Dendritic cell treated with granulocyte-macrophage colony-stimulating factor and Interleukin-4, amounts not matched to agents 40 ng/mL and 50 ng/mL, for 4 days (primary cell): Measurements from ENCODE around the gene PPFIBP2.
A peak's percentile ranks its signal among the peaks of the same experiment; 100 is the strongest.

Source experiments
- H3K27ac Mint-ChIP-seq: one replicate; pipeline ENCODE4 v1.8.0; 2022; ENCODE audit warnings: mild to moderate bottlenecking, mixed read lengths
- H3K27me3 Mint-ChIP-seq: one replicate; pipeline ENCODE4 v1.8.0; 2022; ENCODE audit warnings: mild to moderate bottlenecking, mixed read lengths
- H3K36me3 Mint-ChIP-seq: one replicate; pipeline ENCODE4 v1.8.0; 2022; ENCODE audit warnings: low read depth, mixed read lengths
- H3K4me1 Mint-ChIP-seq: one replicate; pipeline ENCODE4 v1.8.0; 2022; ENCODE audit warnings: low read depth, mixed read lengths
- H3K4me3 Mint-ChIP-seq: one replicate; pipeline ENCODE4 v1.8.0; 2022; ENCODE audit warnings: mild to moderate bottlenecking, moderate library complexity, mixed read lengths
- H3K9me3 Mint-ChIP-seq: one replicate; pipeline ENCODE4 v1.8.0; 2022; ENCODE audit warnings: mixed read lengths
- intact Hi-C: fragments of 100-400 bp; cut with micrococcal nuclease; formaldehyde crosslinking; loops from one replicate; pipeline ENCODE4 v1.15.0; 2022

Gene PPFIBP2

GRCh38 chr11:7538466-7539454 lies 25.0 kb downstream of the PPFIBP2 start:
- peak overlapping the region; percentile 13 for H3K27ac Mint-ChIP-seq

DNA sequence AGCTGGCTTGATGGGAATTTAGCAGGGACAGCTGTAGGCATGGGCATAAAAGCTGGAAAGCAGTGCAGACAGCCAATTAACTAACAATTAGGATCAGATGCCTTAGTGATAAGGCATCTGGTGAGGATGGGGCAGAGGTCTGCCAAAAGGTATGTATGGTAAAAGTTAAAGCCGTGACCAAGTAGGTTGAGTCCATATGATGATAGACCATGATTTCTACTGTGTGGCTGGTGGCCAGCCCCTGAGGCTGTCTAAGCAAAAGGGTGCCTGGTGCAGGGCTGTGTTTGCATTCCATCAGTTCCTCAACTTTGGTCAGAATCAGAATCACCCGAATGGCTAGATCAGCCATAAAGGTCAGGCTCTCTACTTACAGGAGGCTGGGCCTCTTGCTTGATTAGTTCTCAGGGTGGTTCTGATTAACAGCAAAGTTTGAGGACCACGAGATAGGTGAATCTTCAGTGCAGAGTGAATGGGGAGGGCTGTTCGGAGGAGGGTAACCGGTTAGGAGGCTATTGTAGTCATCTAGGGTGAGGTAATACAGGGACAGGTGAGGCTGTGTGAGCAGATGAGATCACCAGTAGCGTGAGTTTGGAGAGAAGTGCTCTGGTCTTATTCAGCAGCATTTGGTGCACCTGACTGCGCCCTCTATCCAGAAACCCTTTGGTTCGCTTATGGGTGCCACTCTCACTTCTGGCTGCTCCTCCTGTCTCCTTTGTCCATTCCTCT lies 27.2 kb downstream of the PPFIBP2 start:
- Mint-ChIP-seq H3K27ac (no peak overlapping the region), H3K9me3 (no peaks in the 10 kb centered on the region), H3K36me3 (peaks cover 89% of the 10 kb centered on the region), H3K4me1 (peaks cover 74% of the 10 kb centered on the region), H3K4me3 (no peak overlapping the region), H3K27me3 (peaks cover 1% of the 10 kb centered on the region)
- intact Hi-C loops = no loop called here

More at GRCh38 chr11:7538466-7539454, 25.0 kb downstream of the PPFIBP2 start:
- peaks cover 83% of the 10 kb centered on the region for H3K4me1 Mint-ChIP-seq
- peaks cover 96% of the 10 kb centered on the region for H3K36me3 Mint-ChIP-seq
- H3K9me3 Mint-ChIP-seq = no peaks in the 10 kb centered on the region
- peaks cover 1% of the 10 kb centered on the region for H3K27me3 Mint-ChIP-seq
- intact Hi-C loops = no loop called here
- no peak overlapping the region for H3K4me3 Mint-ChIP-seq

DNA sequence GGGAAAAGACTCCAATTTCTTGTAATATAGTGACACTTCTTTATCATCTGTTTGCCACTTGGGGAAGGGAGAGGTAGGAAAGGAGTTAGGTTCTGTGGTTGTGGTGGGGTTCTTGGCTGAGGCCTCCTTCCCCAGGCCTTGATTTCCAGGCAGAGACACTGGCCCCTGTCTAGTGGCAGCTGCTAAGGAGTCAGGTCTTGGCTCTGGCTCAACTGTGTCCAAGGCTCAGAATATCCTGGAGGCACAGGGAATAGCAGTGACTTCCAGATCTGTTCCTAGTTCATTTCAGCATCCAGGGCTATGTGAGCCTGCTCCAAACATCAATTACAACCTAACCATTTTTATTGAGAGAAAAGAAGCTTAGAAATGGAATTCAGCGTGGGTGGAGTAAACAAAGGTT lies 29.5 kb downstream of the PPFIBP2 start:
- H3K27me3 Mint-ChIP-seq = peaks cover 1% of the 10 kb centered on the region
- peaks cover 77% of the 10 kb centered on the region for H3K4me1 Mint-ChIP-seq
- H3K4me3 Mint-ChIP-seq = no peak overlapping the region
- H3K9me3 Mint-ChIP-seq = no peaks in the 10 kb centered on the region
- H3K36me3 Mint-ChIP-seq = peaks cover 89% of the 10 kb centered on the region
- H3K27ac Mint-ChIP-seq = no peak overlapping the region
- intact Hi-C loops = no loop called here

- Mint-ChIP-seq H3K36me3 (peaks cover 89% of the 10 kb centered on the region), H3K27me3 (peaks cover 1% of the 10 kb centered on the region), H3K27ac (no peak overlapping the region), H3K4me1 (peaks cover 79% of the 10 kb centered on the region), H3K4me3 (no peak overlapping the region), H3K9me3 (no peaks in the 10 kb centered on the region)
- intact Hi-C loops = no loop called here
Observed at GRCh38 chr11:7544021-7544420, 30.2 kb downstream of the PPFIBP2 start.

DNA sequence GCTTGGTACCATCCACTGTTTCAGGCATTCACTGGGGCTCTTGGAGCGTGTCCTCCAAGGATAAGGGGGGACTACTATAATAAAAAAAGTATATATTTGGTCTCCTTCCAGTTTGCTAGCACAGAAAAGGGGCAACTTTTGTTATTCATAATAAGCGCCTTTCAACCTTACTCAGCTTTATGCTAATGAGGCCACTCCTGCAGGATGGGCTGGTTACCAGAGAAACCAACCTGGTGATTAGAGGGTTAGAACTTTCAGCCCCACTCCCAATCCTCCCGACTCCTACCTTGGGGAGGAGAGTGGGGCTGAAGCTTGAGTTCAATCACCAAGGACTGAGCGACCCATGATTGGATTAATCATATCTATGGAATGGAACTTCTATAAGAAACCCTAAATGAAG lies 31.8 kb downstream of the PPFIBP2 start:
- Mint-ChIP-seq H3K27me3 (no peaks in the 10 kb centered on the region), H3K4me1 (peaks cover 72% of the 10 kb centered on the region), H3K36me3 (peaks cover 89% of the 10 kb centered on the region), H3K27ac (no peak overlapping the region), H3K9me3 (no peaks in the 10 kb centered on the region), H3K4me3 (no peak overlapping the region)
- intact Hi-C loops = no loop called here

DNA sequence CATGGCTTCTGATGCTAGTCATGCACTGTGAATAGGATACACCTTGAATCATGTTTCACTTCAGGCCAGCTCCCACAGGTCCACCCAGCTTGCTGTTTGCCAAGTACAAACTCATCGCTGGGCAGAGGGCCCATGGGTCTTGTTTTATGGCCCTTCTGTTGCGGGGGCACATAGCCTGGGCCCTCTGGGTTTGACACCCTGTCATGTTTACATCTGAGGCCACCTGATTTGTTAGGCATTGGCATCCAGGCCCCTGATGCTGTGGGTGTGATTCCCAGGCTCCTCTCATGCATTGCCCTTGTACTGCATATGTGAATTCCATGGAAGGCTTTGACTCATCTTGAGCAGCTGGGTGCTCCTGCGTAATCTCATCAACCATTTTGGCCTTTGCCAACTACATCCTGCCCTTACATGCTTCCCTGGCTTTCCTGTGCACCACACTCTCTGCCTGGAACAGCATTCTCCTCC lies 32.6 kb downstream of the PPFIBP2 start:
- no peak overlapping the region for H3K27ac Mint-ChIP-seq
- H3K4me3 Mint-ChIP-seq = no peak overlapping the region
- intact Hi-C loops = no loop called here
- peaks cover 72% of the 10 kb centered on the region for H3K4me1 Mint-ChIP-seq
- no peaks in the 10 kb centered on the region for H3K9me3 Mint-ChIP-seq
- H3K36me3 Mint-ChIP-seq = peaks cover 89% of the 10 kb centered on the region
- H3K27me3 Mint-ChIP-seq = no peaks in the 10 kb centered on the region

DNA sequence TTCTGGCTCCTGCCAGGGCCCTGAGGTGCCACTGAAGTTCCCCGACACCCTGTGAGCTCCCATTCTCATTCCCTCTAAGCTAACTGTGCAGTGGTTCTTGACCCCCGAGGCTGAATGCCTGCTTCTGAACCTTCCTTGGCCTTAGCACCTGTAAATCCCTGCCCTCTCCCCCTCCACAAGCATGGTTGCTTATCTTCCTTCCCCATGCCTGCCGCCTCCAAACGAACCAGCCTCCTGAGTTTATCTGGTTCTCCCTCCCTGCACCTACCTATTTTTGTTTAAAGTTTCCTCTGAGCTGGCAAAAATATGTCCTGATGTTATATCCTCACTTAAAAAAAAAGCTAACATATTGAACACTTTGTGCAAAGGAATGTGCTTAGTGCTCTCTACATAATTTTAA lies 33.9 kb downstream of the PPFIBP2 start:
- Mint-ChIP-seq H3K27me3 (no peaks in the 10 kb centered on the region), H3K36me3 (peaks cover 92% of the 10 kb centered on the region), H3K9me3 (no peaks in the 10 kb centered on the region), H3K4me1 (peaks cover 70% of the 10 kb centered on the region), H3K27ac (no peak overlapping the region), H3K4me3 (no peak overlapping the region)
- intact Hi-C loops = no loop called here

GRCh38 chr11:7548659-7549274 lies 35.0 kb downstream of the PPFIBP2 start:
- Mint-ChIP-seq H3K27ac (no peak overlapping the region), H3K9me3 (no peaks in the 10 kb centered on the region), H3K4me1 (peaks cover 72% of the 10 kb centered on the region), H3K27me3 (no peaks in the 10 kb centered on the region), H3K4me3 (no peak overlapping the region), H3K36me3 (peaks cover 89% of the 10 kb centered on the region)
- intact Hi-C loops = no loop called here

- no peaks in the 10 kb centered on the region for H3K9me3 Mint-ChIP-seq
- no peak overlapping the region for H3K27ac Mint-ChIP-seq
Observed at GRCh38 chr11:7549681-7550080, 35.9 kb downstream of the PPFIBP2 start.

GRCh38 chr11:7551571-7551970 lies 37.8 kb downstream of the PPFIBP2 start:
- intact Hi-C loops = loop anchor here (5.0 kb wide), 1 partner anchor 39 kb away; the partner anchor contains the start of gene PPFIBP2
- peaks cover 92% of the 10 kb centered on the region for H3K36me3 Mint-ChIP-seq
- no peak overlapping the region for H3K27ac Mint-ChIP-seq
- H3K27me3 Mint-ChIP-seq = no peaks in the 10 kb centered on the region
- H3K4me1 Mint-ChIP-seq = peaks cover 62% of the 10 kb centered on the region
- H3K9me3 Mint-ChIP-seq = no peaks in the 10 kb centered on the region
- H3K4me3 Mint-ChIP-seq = no peak overlapping the region

More at GRCh38 chr11:7549681-7550080, 35.9 kb downstream of the PPFIBP2 start:
- Mint-ChIP-seq H3K4me3 (no peak overlapping the region), H3K4me1 (peaks cover 66% of the 10 kb centered on the region), H3K36me3 (peaks cover 89% of the 10 kb centered on the region), H3K27me3 (no peaks in the 10 kb centered on the region)
- intact Hi-C loops = loop anchor here (5.0 kb wide), 1 partner anchor 37 kb away; the partner anchor contains the start of gene PPFIBP2

DNA sequence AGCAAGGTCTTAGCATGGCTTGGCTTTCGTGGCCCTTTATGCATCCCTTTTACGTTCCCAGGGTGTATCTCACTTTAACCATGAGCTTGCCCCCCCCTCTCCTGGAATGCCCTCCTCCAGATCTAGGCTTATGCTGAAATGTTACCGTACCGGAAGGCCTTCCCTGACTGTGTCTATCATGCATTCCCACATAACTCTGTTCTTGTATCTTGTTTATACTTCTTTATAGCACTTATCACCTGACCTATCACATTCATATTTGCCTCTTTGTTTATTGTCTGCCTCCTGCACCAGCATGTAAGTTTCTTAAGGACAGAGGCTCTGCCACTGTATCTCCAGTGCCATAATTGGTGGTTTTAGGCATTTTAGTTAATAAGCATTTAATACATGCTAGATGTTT lies 38.9 kb downstream of the PPFIBP2 start:
- Mint-ChIP-seq H3K4me1 (peaks cover 57% of the 10 kb centered on the region), H3K4me3 (no peak overlapping the region), H3K27me3 (no peaks in the 10 kb centered on the region), H3K27ac (no peak overlapping the region), H3K9me3 (no peaks in the 10 kb centered on the region), H3K36me3 (peaks cover 92% of the 10 kb centered on the region)
- intact Hi-C loops = loop anchor here (5.0 kb wide), 1 partner anchor 40 kb away; the partner anchor contains the start of gene PPFIBP2

DNA sequence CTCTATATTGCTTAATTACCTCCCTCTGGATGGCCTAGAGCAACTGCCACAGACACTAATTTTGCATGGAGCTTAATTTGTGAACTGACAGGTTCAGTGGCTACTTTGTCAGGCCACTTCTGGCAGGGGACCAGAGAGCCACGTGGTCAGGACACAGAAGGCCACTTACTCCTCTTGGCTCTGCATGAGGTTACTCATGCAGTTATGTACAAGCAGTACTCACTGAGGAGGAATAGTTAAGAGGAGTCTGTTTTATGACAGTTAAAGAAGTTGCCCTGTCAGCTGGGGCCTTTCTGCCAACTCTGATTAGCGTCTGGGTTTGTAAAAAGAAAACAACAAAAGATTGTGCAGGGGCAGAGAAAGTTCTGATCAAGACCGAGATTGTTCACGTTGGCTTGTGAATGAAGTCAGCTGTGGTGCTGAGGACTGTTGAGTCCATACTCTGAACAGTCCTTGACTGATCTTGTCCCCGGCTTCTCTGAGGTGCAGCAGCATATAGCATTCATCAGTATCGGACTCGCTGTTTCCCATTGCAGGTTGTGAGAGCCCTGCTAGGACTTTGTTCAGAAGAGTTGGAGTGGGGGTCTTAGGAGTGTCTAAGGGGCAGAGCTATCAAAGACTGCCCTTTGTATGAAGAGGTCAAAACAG lies 41.4 kb downstream of the PPFIBP2 start:
- Mint-ChIP-seq H3K4me1 (peaks cover 45% of the 10 kb centered on the region), H3K9me3 (no peaks in the 10 kb centered on the region), H3K27me3 (no peaks in the 10 kb centered on the region), H3K27ac (no peak overlapping the region), H3K36me3 (peaks cover 67% of the 10 kb centered on the region), H3K4me3 (no peak overlapping the region)
- intact Hi-C loops = no loop called here

DNA sequence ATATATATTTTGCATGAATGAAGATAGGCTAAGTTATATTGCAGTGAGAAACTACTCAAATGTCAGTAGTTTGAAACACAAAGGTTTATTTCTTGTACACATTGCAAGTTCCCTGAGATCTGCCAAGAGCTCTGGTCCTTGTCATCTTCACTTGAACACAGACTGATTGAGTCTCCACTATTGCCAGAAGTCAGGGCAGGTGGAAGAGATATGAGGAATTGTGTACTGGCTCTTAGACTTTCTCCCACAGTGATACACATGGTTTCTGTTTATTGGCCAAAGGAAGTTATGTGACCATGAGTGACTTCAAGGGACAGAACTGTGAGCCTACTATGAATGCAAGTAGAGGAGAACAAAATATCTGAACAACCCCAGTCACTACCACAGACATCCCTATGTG lies 44.2 kb downstream of the PPFIBP2 start:
- Mint-ChIP-seq H3K9me3 (no peaks in the 10 kb centered on the region), H3K27me3 (no peaks in the 10 kb centered on the region), H3K36me3 (peaks cover 54% of the 10 kb centered on the region), H3K27ac (no peak overlapping the region), H3K4me3 (no peak overlapping the region), H3K4me1 (peaks cover 24% of the 10 kb centered on the region)
- intact Hi-C loops = no loop called here
